HG03045 (cell line): Measurements from ENCODE around the gene SCUBE1.

ENCODE experiments used
- ATAC-seq: cut with Tn5 transposase; IDR thresholded peaks from one replicate; pipeline ENCODE4 v1.9.1; 2021; ENCODE audit warnings: mild to moderate bottlenecking, moderate library complexity; ENCODE audit not compliant: unreplicated experiment

The SCUBE1 gene

DNA sequence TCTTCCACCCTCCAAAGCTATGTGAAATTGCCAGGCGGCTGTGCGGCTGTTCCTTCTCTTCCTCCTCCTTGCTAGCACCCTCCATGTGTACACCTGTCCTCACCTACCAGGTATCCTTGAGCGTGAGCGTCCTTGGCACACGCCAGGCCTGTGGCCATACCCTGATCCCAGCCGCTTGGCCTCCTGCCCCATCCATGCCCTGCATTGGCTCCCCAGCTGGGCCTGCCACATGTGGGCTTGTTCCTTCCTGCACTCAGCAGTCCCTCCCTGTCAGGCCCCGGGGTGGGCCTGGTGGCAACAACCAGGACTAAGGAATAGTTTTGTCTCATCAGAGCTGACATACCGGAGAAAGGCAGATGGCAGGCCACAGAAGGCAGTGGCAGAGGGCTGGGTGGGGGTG lies 40.0 kb downstream of the SCUBE1 start:
- ATAC-seq, result no peak

DNA sequence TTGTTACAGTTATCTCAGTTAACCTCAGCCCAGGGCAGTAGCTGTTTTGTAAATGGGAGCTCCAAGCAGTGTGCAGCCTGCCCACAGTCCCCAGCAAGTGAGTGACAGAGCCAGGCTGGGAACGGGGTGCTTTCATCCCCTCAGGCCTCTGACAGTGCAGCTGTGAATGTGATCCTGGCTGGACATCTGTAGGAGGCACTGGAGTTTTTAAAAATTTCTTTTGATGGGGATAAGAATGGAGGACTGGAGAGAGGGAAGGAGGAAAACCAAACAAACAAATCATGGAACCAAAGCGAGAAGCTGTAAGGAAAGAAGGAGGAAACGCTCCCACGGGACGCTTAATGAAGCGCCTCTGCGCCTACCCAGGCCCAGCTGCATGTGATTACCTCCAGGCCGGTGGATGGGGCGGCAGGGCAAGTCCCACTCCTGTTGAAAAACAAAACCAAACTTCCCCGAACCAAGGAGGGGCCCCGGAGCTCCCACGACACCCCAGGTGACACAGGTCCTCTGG lies 40.6 kb downstream of the SCUBE1 start:
- no peak for ATAC-seq

GRCh38 chr22:43301866-43302265 lies 41.3 kb downstream of the SCUBE1 start:
- ATAC-seq, result no peak

GRCh38 chr22:43300891-43301676 lies 42.1 kb downstream of the SCUBE1 start:
- ATAC-seq, result no peak

- ATAC-seq, result no peak
These were observed 43.4 kb downstream of the SCUBE1 start for GRCh38 chr22:43299736-43300135.

GRCh38 chr22:43298062-43298801 lies 44.9 kb downstream of the SCUBE1 start:
- ATAC-seq, result no peak

GRCh38 chr22:43297270-43298061 lies 45.7 kb downstream of the SCUBE1 start:
- ATAC-seq, result no peak

- no peak for ATAC-seq
These were observed 46.8 kb downstream of the SCUBE1 start for GRCh38 chr22:43296276-43296902.

GRCh38 chr22:43295660-43296059 lies 47.5 kb downstream of the SCUBE1 start:
- ATAC-seq, result no peak

- ATAC-seq, result no peak
These were observed 48.0 kb downstream of the SCUBE1 start for GRCh38 chr22:43295173-43295572.

- no peak for ATAC-seq
These were observed 49.3 kb downstream of the SCUBE1 start for GRCh38 chr22:43293655-43294392.

GRCh38 chr22:43293259-43293654 lies 49.9 kb downstream of the SCUBE1 start:
- ATAC-seq, result no peak

DNA sequence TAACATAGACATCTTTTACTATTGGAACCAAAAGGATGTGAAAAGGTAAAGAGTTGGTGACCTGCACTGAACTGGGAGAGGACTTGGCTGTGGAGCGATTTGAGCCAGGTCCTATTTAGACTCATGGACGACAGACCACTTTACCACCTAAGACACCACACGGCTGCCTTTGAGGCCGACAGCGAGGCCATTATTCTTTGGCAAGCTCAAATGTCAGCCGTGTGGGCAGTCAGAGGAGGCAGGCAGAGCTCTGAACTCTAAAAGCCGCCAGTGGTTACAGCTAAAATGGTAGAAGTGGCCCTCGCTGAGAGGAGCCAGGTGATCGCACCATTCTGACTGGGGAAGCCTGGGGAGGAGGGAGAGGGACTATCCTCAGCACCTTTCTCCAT lies 50.5 kb downstream of the SCUBE1 start:
- no peak for ATAC-seq

DNA sequence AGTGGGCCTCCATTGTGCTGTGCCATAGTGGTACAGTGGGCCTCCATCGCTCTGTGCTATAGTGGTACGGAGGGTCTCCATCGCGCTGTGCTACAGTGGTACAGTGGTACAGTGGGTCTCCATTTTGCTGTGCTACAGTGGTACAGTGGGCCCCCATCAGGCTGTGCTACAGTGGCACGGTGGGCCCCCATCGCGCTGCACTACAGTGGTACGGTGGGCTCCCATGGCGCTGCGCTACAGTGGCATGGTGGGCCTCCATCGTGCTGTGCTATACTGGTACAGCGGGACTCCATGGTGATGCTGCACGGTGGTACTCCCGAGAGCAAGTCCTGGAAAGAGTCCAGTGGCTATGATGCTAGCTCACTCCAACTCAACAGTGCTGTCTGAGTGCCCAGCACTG lies 51.8 kb downstream of the SCUBE1 start:
- no peak for ATAC-seq

- no peak for ATAC-seq
These were observed 53.0 kb downstream of the SCUBE1 start for GRCh38 chr22:43289976-43290721.

GRCh38 chr22:43289531-43289963 lies 53.6 kb downstream of the SCUBE1 start:
- no peak for ATAC-seq

DNA sequence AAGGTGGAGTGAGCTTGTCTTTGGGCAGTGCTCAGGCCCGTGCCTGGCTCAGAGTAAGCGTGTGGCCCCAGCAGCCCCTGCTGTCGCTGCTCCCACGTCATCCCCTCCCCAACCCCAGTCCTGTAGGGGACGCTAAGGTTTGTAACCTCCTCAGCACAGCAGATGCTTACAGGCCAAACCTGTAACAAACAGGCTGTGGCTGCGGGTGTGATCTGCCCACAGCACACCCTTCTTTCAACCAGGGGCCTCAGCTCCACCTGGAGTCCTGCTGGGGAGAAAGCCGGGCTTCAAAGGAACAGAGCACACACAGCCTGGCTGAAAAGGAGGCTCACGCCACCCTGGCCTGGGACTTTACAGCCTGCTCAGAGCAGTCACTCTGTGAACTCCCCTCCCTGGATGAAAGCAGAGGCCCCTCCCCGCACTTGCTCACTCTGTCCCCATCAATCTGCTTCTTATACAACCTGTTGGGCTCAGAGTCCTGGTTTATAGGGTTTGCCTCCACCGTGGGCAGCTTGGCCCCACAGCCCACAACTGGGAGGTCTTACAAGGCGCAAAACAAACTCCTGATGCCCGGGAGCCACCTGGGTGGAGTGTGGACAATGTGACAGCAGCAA lies 54.3 kb downstream of the SCUBE1 start:
- no peak for ATAC-seq

GRCh38 chr22:43288378-43288777 lies 54.8 kb downstream of the SCUBE1 start:
- ATAC-seq, result no peak

- no peak for ATAC-seq
These were observed 55.7 kb downstream of the SCUBE1 start for GRCh38 chr22:43287441-43287840.
